Measurements from ENCODE around the gene CDKAL1.
"Not testable (repeated sequence)": the region's sequence is repeated elsewhere in the genome, so short reads cannot be mapped to it uniquely, and the experiment has no call there.

Gene CDKAL1

GRCh38 chr6:20827798-20828197 is 293.5 kb downstream of the CDKAL1 start:
- DNase-seq (ENCODE audit: low read depth in 1 of 2, low spot score in 1 of 2), result no peak

- no peak for DNase-seq (ENCODE audit: low read depth in 1 of 2, low spot score in 1 of 2)
These were observed 296.3 kb downstream of the CDKAL1 start for GRCh38 chr6:20830576-20830975.

GRCh38 chr6:20831251-20831650 is 297.0 kb downstream of the CDKAL1 start:
- DNase-seq (ENCODE audit: low read depth in 1 of 2, low spot score in 1 of 2), result not testable (repeated sequence)

- DNase-seq (ENCODE audit: low read depth in 1 of 2, low spot score in 1 of 2), result no peak
These were observed 299.7 kb downstream of the CDKAL1 start for GRCh38 chr6:20833881-20834515.

- no peak for DNase-seq (ENCODE audit: low read depth in 1 of 2, low spot score in 1 of 2)
These were observed 301.2 kb downstream of the CDKAL1 start for GRCh38 chr6:20835315-20836010.

- DNase-seq (ENCODE audit: low read depth in 1 of 2, low spot score in 1 of 2), result no peak
These were observed 302.9 kb downstream of the CDKAL1 start for GRCh38 chr6:20837189-20837588.

GRCh38 chr6:20838113-20838512 is 303.9 kb downstream of the CDKAL1 start:
- DNase-seq (ENCODE audit: low read depth in 1 of 2, low spot score in 1 of 2), result no peak

- DNase-seq (ENCODE audit: low read depth in 1 of 2, low spot score in 1 of 2), result no peak
These were observed 305.4 kb downstream of the CDKAL1 start for GRCh38 chr6:20839630-20840029.

- no peak for DNase-seq (ENCODE audit: low read depth in 1 of 2, low spot score in 1 of 2)
These were observed 306.4 kb downstream of the CDKAL1 start for GRCh38 chr6:20840675-20841074.

- no peak for DNase-seq (ENCODE audit: low read depth in 1 of 2, low spot score in 1 of 2)
These were observed 307.5 kb downstream of the CDKAL1 start for GRCh38 chr6:20841806-20842205.

GRCh38 chr6:20845592-20845991 is 311.3 kb downstream of the CDKAL1 start:
- DNase-seq (ENCODE audit: low read depth in 1 of 2, low spot score in 1 of 2), result no peak

- DNase-seq (ENCODE audit: low read depth in 1 of 2, low spot score in 1 of 2), result no peak
These were observed 312.4 kb downstream of the CDKAL1 start for GRCh38 chr6:20846602-20847028.

- no peak for DNase-seq (ENCODE audit: low read depth in 1 of 2, low spot score in 1 of 2)
These were observed 313.6 kb downstream of the CDKAL1 start for GRCh38 chr6:20847904-20848303.

- no peak for DNase-seq (ENCODE audit: low read depth in 1 of 2, low spot score in 1 of 2)
These were observed 316.6 kb downstream of the CDKAL1 start for GRCh38 chr6:20850686-20851416.

- no peak for DNase-seq (ENCODE audit: low read depth in 1 of 2, low spot score in 1 of 2)
These were observed 317.5 kb downstream of the CDKAL1 start for GRCh38 chr6:20851795-20852194.

GRCh38 chr6:20853828-20854227 is 319.6 kb downstream of the CDKAL1 start:
- no peak for DNase-seq (ENCODE audit: low read depth in 1 of 2, low spot score in 1 of 2)

- DNase-seq (ENCODE audit: low read depth in 1 of 2, low spot score in 1 of 2), result no peak
These were observed 322.5 kb downstream of the CDKAL1 start for GRCh38 chr6:20856681-20857288.

GRCh38 chr6:20861481-20861880 is 327.2 kb downstream of the CDKAL1 start:
- DNase-seq (ENCODE audit: low read depth in 1 of 2, low spot score in 1 of 2), result no peak

GRCh38 chr6:20866036-20866435 is 331.8 kb downstream of the CDKAL1 start:
- no peak for DNase-seq (ENCODE audit: low read depth in 1 of 2, low spot score in 1 of 2)

GRCh38 chr6:20866935-20867703 is 332.9 kb downstream of the CDKAL1 start:
- no peak for DNase-seq (ENCODE audit: low read depth in 1 of 2, low spot score in 1 of 2)
